Esophagus squamous epithelium (tissue), 4 donors: Measurements from ENCODE around the gene SIGLECL1.

Experiments used
- CTCF ChIP-seq, 6 experiments: fragments of 450-650 bp in 4 of 6; fragments of 200-600 bp in 2 of 6; sonication (generic) in 2 of 6; IDR thresholded peaks; one replicate each; pipeline ENCODE4 v1.5.1; 2016 to 2019; ENCODE audit warnings: antibody characterized with exemption in 6 of 6, mild to moderate bottlenecking in 4 of 6, moderate library complexity in 4 of 6
- POLR2A ChIP-seq, 4 donors: fragments of 450-650 bp; IDR thresholded peaks; one replicate each; pipeline ENCODE4 v1.6.1; 2017; ENCODE audit warnings: antibody characterized with exemption in 4 of 4, mild to moderate bottlenecking in 4 of 4, moderate library complexity in 3 of 4

- TF ChIP-seq CTCF (IDR thresholded peaks at IDR 0.05): no peak
- no peak for TF ChIP-seq POLR2A (IDR thresholded peaks at IDR 0.05)
Observed at GRCh38 chr19:51272183-51272810, 21.4 kb downstream of the SIGLECL1 start.
